Vagina (tissue), 2 donors: ENCODE measurements around the gene ATOH8. TPM values are rescaled to one million over a fixed set of nuclear protein-coding genes. Genes with fewer than 3 reads are reported as not detected.

Experiments
- DNase-seq, 2 donors: peaks; one replicate each; pipeline ENCODE4 v3.0.0-alpha.2; 2017; ENCODE audit errors: extremely low spot score in 2 of 2
- H3K27ac ChIP-seq: fragments of 200-600 bp; sonication (generic); one replicate; pipeline ENCODE4 v1.5.1; 2019
- H3K27me3 ChIP-seq: fragments of 200-600 bp; sonication (generic); one replicate; pipeline ENCODE4 v1.5.1; 2019
- H3K36me3 ChIP-seq, 2 donors: fragments of 200-600 bp; sonication (generic); one replicate each; pipeline ENCODE4 v1.5.1; 2017 to 2019
- H3K4me1 ChIP-seq: fragments of 200-600 bp; sonication (generic); one replicate; pipeline ENCODE4 v1.5.1; 2019
- H3K4me3 ChIP-seq, 2 donors: fragments of 200-600 bp; sonication (generic); 1 replicate in 1 of 2; 2 replicates in 1 of 2; pipeline ENCODE4 v1.5.1; 2016 to 2019
- H3K9me3 ChIP-seq: fragments of 200-600 bp; sonication (generic); one replicate; pipeline ENCODE4 v1.5.1; 2019
- POLR2A ChIP-seq, 2 donors: fragments of 450-650 bp; IDR thresholded peaks; one replicate each; pipeline ENCODE4 v1.6.1; 2017; ENCODE audit warnings: antibody characterized with exemption in 2 of 2, mild to moderate bottlenecking in 2 of 2, moderate library complexity in 2 of 2
- POLR2AphosphoS5 ChIP-seq, 2 donors: sonication (generic); formaldehyde crosslinking; IDR thresholded peaks; one replicate each; pipeline ENCODE4 v1.9.0; 2017; ENCODE audit warnings: antibody characterized with exemption in 2 of 2, mild to moderate bottlenecking in 2 of 2, low read depth in 1 of 2; ENCODE audit not compliant: insufficient read depth in 1 of 2
- intact Hi-C: fragments of 100-400 bp; cut with DNase I; formaldehyde crosslinking; loops from one replicate; pipeline ENCODE4 v1.15.1; 2023
- total RNA-seq: library from RNA; depleted of rRNA; stranded (reverse); fragments of >200 nt; gene quantifications from one replicate; pipeline ENCODE4 v1.2.3, GENCODE V29; 2016
- TF ChIP-seq, protein P1 (sequence below), 3 experiments: fragments of 450-650 bp in 2 of 3; fragments of 200-600 bp in 1 of 3; sonication (generic) in 1 of 3; IDR thresholded peaks; one replicate each; pipeline ENCODE4 v1.5.1; 2017 to 2019; ENCODE audit warnings: antibody characterized with exemption in 3 of 3, mild to moderate bottlenecking in 2 of 3, moderate library complexity in 2 of 3

Gene ATOH8
- total RNA-seq, 1 donor from 2014 or later: 66.5 TPM

DNA sequence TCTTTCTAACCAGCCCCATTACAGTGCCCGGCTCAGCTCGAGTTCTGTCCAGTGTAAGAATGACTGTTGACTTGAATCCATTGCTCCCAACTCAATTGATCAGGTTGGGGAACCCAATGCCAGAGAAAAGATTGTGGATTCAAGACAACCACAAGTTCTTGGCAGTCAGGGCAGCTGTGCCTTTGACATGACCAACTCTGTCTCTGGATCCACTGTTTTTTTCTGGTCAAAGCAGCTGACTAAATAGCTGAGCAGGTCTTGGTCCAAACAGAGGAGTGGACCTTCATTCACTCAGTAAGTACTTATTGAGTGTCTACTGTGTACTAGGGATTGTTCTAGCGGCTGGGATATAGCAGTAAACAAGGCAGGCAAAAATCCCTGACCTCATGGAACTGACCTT lies 6.3 kb upstream of the ATOH8 start:
- no peak for TF ChIP-seq POLR2AphosphoS5 (IDR thresholded peaks at IDR 0.05; ENCODE audit: insufficient read depth in 1 of 2, low read depth in 1 of 2)
- TF ChIP-seq POLR2A (IDR thresholded peaks at IDR 0.05): no peak
- TF ChIP-seq, protein P1, sequence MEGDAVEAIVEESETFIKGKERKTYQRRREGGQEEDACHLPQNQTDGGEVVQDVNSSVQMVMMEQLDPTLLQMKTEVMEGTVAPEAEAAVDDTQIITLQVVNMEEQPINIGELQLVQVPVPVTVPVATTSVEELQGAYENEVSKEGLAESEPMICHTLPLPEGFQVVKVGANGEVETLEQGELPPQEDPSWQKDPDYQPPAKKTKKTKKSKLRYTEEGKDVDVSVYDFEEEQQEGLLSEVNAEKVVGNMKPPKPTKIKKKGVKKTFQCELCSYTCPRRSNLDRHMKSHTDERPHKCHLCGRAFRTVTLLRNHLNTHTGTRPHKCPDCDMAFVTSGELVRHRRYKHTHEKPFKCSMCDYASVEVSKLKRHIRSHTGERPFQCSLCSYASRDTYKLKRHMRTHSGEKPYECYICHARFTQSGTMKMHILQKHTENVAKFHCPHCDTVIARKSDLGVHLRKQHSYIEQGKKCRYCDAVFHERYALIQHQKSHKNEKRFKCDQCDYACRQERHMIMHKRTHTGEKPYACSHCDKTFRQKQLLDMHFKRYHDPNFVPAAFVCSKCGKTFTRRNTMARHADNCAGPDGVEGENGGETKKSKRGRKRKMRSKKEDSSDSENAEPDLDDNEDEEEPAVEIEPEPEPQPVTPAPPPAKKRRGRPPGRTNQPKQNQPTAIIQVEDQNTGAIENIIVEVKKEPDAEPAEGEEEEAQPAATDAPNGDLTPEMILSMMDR (IDR thresholded peaks at IDR 0.05): no peak
- peaks cover 79% of the 10 kb centered on the region for H3K4me1 ChIP-seq
- H3K27me3 ChIP-seq: no peaks in the 10 kb centered on the region
- no peak for DNase-seq
- H3K27ac ChIP-seq: peak overlapping the region; percentile 89
- H3K4me3 ChIP-seq: no peak overlapping the region
- H3K9me3 ChIP-seq: no peaks in the 10 kb centered on the region
- H3K36me3 ChIP-seq: no peaks in the 10 kb centered on the region
- intact Hi-C loops: no loop called here

DNA sequence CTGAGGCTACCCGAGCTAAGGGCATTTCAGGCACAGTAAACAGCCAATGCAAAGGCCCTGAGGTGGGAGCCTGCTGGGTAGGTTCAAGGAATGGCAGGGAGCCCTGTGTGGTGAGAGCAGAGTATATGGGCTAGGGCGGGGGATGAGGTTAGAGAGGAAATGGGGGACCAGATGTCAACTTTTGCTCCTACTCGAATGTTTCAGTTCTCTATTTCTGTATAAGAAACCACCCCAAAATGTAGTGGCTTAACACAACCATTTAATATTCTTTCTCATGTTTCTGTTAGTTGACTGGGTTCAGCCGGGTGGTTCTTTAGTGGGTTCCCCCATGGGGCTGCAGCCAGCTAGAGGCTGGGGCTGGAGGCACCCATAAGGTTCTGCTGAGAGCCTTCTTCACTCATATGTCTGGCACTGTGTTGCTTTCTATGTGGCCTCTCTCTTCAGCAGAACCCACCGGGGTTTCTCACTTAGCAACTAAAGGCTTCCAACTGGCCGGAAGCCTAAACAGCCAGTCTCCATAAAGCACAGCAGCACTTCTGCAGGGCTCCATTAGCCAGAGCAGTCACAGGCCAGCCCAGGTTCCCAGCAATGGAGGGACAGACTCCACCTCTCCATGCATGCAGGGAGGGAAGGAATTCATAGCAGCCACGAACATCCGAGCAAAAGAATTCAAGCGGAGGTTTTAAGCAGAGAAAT lies 5.6 kb upstream of the ATOH8 start:
- Histone ChIP-seq H3K4me1 (peaks cover 74% of the 10 kb centered on the region), H3K4me3 (no peak overlapping the region), H3K27me3 (no peaks in the 10 kb centered on the region), H3K9me3 (no peaks in the 10 kb centered on the region), H3K36me3 (no peaks in the 10 kb centered on the region), H3K27ac (peak overlapping the region; percentile 89)
- TF ChIP-seq POLR2A (IDR thresholded peaks at IDR 0.05) (no peak), POLR2AphosphoS5 (IDR thresholded peaks at IDR 0.05; ENCODE audit: insufficient read depth in 1 of 2, low read depth in 1 of 2) (no peak)
- TF ChIP-seq, protein P1 (IDR thresholded peaks at IDR 0.05): no peak
- DNase-seq: no peak
- intact Hi-C loops: no loop called here

DNA sequence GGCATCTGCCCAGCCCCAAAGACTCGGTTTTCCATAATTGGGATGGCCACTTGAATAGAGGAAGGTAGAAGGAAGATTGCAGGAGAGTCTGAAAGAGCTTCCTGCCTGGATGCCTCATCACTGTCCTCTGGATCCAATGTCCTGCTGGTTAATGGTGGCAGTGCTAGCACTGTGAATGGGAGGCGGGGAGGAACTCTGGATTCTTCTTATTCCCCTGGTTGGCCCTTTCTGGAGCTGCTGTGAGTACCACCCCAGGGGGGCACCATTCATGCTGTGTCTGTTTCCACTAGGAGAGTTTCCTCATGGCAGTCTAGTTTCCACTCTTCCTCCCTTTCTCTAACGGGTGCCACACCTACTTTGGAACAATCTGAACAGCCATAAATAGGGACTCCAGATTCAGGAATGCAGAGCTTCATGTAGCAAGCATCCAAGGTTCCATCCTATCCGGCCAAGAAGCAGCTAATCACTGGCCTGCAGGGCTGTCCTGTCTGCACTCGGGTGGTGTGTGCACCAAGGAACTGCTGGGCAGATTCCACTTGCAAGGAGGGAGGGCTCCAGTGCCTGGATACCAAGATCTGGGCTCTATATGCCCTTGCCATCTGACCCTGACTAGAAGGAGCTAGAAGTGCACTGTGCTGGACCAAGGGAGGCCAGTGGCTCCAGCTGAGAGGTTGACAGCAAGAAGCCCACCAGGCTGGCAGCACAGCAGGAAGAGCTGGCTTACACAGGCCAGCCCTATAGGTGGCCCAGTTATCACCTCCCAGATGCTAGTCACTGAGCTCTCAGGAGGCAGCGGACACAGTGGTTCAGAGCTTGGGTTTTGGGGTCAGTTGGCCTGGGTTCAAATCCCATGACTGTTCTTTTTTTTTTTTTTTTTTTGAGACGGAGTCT lies 4.6 kb upstream of the ATOH8 start:
- DNase-seq: no peak
- peak in 1 of 2 donors; percentile 57 for TF ChIP-seq POLR2AphosphoS5 (IDR thresholded peaks at IDR 0.05; ENCODE audit: insufficient read depth in 1 of 2, low read depth in 1 of 2)
- no peak for TF ChIP-seq POLR2A (IDR thresholded peaks at IDR 0.05)
- TF ChIP-seq, protein P1 (IDR thresholded peaks at IDR 0.05): peak in 1 of 3 experiments; percentile 4
- intact Hi-C loops: no loop called here
- Histone ChIP-seq H3K27ac (peak overlapping the region; percentile 89), H3K4me1 (peaks cover 63% of the 10 kb centered on the region), H3K27me3 (no peaks in the 10 kb centered on the region), H3K36me3 (no peaks in the 10 kb centered on the region), H3K4me3 (no peak overlapping the region), H3K9me3 (no peaks in the 10 kb centered on the region)

DNA sequence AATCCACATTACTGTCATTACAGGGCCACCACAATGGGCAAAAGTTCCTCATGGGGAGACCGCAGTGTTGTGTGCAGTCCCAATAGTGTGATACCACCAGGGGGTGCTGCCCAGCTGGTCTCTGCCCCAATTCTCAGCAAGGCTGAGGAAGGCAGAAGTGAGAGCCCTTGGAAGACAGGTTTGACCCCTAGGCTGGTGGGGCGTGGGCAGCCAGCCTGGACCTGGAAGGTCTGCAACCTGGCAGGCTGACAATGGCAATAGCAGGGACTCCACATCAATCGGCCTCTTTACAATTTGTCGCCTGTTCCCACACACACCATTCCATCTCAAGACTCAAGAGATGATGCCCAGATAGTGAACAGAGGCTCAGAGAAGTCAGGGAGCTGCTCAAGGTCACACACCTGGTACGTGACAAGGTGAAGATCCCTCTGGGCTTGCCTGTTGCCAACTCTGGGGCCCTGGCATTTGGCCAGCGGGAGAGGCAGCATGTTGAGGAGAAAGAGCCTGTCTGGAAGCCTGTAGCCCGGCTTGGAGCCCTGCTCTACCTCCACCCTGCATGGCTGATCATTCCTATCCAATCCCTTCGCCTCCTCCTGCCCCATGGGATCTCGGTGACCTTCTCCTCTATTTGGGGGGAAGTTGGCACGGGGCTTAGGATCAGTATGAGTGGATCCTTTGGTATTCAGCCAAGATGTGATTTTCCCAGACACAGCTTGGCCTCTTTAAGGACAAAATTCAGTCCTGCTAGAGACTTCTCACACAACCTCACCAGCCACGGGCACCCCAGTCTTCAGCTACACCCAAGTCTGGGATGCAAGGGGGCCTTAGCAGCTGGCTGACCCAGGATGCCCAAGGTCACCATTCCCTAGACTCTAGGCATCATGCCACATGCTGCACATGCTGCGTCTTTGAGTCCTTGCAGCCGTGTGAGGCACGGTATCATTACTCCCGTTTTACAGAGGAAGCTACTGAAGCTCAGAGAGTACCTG lies 2.9 kb upstream of the ATOH8 start:
- no peaks in the 10 kb centered on the region for H3K27me3 ChIP-seq
- peaks cover 64% of the 10 kb centered on the region for H3K4me1 ChIP-seq
- peak overlapping the region; percentile 42 for H3K27ac ChIP-seq
- TF ChIP-seq POLR2AphosphoS5 (IDR thresholded peaks at IDR 0.05; ENCODE audit: insufficient read depth in 1 of 2, low read depth in 1 of 2): no peak
- TF ChIP-seq, protein P1 (IDR thresholded peaks at IDR 0.05): peak; percentile 46 to 70 (median 52)
- intact Hi-C loops: loop anchor here (5.0 kb wide), 1 partner anchor 41 kb away; no protein-coding TSS in a partner anchor
- H3K36me3 ChIP-seq: no peaks in the 10 kb centered on the region
- no peak overlapping the region for H3K4me3 ChIP-seq
- DNase-seq: no peak
- no peaks in the 10 kb centered on the region for H3K9me3 ChIP-seq
